Hematopoietic multipotent progenitor cell treated with erythropoietin and hydrocortisone succinate and interleukin-3 and kit ligand, for 17 days (in vitro differentiated cells): ENCODE data around the gene CBLN3.
A peak's percentile ranks its signal among the peaks of the same experiment; 100 is the strongest.

Source experiments
- DNase-seq: peaks from one replicate; pipeline ENCODE4 v3.0.0-alpha.2; 2015; ENCODE audit warnings: low spot score

Gene CBLN3

GRCh38 chr14:24425704-24426103 is 3.8 kb downstream of the CBLN3 start:
- DNase-seq: peak; percentile 74

GRCh38 chr14:24422694-24423601 is 6.5 kb downstream of the CBLN3 start:
- no peak for DNase-seq

DNA sequence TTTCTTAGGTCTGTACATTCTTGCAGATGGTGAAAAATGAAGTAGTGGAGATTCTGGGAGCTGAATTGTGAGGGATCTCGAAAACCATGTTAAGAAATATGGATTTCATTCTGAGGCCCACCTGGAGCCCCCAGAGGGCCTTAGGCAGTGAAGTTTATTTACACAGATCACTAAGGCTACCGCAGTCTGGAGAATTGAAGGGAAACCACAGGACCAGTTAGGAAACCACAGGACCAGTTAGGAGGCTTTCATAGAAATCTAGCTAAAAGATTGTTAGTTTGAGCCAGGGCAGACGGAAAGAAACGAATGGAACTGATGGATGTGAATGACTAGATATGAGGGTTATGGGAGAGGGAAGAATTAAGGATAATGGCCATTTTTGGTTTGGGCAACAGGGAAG is 7.2 kb downstream of the CBLN3 start:
- no peak for DNase-seq

GRCh38 chr14:24418492-24418873 is 11.0 kb downstream of the CBLN3 start:
- DNase-seq: no peak

- no peak for DNase-seq
Measured at GRCh38 chr14:24417832-24418491, 11.5 kb downstream of the CBLN3 start.

- no peak for DNase-seq
Measured at GRCh38 chr14:24416932-24417619, 12.4 kb downstream of the CBLN3 start.

DNA sequence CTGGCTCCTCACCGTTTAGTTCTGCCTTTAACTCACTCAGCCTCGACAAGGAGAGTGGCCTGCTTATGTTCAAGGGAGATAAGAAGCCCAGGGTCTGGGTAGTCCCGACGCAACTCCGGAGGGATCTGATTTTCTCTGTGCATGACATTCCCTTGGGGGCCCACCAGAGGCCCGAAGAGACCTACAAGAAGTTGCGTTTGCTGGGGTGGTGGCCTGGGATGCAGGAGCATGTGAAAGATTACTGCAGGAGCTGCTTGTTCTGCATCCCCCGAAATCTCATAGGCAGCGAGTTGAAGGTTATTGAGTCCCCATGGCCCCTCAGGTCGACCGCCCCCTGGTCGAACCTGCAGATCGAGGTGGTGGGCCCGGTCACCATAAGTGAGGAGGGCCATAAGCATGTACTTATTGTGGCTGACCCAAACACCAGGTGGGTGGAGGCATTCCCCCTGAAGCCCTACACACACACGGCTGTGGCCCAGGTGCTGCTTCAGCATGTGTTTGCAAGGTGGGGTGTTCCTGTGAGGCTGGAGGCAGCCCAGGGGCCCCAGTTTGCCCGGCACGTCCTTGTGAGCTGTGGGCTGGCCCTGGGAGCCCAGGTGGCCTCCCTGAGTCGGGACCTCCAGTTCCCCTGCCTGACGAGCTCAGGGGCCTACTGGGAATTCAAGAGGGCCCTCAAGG is 13.1 kb downstream of the CBLN3 start:
- DNase-seq: no peak

DNA sequence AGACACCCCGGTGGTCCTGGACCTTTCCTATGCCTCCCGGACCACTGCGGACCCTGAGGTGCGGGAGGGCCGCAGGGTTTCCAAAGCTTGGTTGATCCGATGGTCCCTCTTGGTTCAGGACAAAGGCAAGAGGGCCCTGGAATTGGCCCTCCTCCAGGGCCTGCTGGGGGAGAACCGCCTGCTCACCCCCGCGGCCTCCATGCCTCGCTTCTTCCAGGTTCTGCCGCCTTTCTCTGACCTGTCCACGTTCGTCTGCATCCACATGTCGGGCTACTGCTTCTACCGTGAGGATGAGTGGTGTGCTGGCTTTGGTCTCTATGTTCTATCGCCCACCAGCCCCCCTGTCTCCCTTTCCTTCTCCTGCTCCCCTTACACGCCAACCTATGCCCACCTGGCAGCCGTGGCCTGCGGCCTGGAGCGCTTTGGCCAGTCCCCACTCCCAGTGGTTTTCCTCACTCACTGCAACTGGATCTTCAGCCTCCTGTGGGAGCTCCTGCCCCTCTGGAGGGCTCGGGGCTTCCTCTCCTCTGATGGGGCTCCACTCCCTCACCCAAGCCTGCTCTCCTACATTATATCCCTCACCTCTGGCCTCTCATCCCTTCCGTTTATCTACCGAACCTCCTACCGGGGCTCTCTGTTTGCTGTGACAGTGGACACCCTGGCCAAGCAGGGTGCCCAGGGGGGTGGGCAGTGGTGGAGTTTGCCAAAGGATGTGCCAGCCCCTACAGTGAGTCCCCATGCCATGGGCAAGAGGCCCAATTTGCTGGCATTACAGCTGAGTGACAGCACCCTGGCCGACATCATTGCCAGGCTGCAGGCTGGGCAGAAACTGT is 13.8 kb downstream of the CBLN3 start:
- DNase-seq: no peak

DNA sequence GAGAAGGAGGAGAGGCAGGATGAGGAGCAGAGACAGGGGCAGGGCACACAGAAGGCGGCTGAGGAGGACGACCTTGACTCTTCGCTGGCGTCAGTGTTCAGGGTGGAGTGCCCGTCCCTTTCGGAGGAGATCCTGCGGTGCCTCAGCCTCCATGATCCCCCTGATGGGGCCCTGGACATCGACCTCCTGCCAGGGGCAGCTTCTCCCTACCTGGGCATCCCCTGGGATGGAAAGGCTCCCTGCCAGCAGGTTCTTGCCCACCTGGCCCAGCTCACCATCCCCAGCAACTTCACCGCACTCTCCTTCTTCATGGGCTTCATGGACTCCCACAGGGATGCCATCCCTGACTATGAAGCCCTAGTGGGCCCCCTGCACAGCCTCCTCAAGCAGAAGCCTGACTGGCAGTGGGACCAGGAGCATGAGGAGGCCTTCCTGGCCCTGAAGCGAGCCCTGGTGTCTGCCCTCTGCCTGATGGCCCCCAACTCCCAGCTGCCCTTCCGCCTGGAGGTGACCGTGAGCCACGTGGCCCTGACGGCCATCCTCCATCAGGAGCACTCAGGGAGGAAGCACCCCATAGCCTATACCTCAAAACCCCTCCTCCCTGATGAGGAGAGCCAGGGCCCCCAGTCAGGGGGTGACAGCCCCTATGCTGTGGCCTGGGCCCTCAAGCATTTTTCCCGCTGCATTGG is 14.6 kb downstream of the CBLN3 start:
- no peak for DNase-seq

DNA sequence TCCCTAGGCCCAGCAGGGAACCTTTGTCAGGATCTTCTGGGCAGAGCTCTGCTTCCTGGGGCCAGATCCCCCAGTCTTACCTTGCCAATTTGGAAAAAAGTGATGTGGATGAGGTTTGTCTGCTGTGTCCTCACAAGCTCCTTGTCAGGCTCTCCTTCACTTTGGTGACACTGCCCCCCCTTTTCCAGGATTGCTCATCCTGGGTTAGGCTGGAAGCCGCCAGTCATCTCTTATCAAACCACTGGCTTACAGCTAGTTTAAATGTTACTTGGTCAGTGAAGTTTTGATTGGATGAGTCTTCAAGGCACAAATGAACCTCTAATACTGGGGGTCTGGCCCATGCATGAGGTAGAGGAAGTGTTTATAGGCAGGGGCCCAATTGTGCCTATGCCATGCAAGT is 15.4 kb downstream of the CBLN3 start:
- no peak for DNase-seq

- peak; percentile 52 for DNase-seq
Measured at GRCh38 chr14:24411443-24412389, 17.8 kb downstream of the CBLN3 start.

GRCh38 chr14:24409956-24410355 is 19.5 kb downstream of the CBLN3 start:
- no peak for DNase-seq

DNA sequence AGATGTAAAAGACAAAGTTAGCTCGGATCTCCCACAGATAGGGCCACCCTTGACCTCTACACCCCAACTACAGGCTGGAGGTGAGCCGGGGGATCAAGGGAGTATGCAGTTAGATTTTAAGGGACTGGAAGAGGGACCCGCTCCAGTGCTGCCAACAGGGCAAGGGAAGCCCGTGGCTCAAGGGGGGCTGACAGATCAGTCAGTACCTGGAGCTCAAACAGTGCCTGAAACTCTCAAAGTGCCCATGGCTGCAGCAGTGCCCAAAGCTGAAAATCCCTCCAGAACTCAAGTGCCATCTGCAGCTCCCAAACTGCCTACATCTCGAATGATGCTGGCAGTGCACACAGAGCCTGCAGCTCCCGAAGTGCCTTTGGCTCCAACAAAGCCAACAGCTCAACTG is 20.3 kb downstream of the CBLN3 start:
- no peak for DNase-seq

- no peak for DNase-seq
Measured at GRCh38 chr14:24408764-24409163, 20.7 kb downstream of the CBLN3 start.

GRCh38 chr14:24407608-24408325 is 21.7 kb downstream of the CBLN3 start:
- no peak for DNase-seq

GRCh38 chr14:24406416-24406815 is 23.1 kb downstream of the CBLN3 start:
- DNase-seq: no peak

DNA sequence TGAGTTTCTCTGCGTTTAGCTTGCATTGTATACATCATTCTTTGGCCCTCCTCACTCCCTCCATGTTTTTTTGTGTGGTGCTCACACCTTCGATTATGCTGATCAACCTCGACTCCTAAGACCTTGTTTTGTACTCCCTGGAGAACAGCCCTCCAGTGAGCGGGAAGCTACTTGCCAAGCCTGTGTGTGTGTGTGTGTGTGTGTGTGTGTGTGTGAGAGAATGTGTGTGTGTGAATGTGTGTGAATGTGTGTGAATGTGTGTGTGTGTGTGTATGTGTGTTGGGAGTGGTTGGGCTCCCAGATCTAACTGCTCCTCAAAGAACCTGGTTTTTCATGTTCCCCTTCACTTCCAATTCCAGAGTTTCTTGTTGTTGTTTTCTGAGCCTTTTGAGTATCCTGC is 24.7 kb downstream of the CBLN3 start:
- no peak for DNase-seq

DNA sequence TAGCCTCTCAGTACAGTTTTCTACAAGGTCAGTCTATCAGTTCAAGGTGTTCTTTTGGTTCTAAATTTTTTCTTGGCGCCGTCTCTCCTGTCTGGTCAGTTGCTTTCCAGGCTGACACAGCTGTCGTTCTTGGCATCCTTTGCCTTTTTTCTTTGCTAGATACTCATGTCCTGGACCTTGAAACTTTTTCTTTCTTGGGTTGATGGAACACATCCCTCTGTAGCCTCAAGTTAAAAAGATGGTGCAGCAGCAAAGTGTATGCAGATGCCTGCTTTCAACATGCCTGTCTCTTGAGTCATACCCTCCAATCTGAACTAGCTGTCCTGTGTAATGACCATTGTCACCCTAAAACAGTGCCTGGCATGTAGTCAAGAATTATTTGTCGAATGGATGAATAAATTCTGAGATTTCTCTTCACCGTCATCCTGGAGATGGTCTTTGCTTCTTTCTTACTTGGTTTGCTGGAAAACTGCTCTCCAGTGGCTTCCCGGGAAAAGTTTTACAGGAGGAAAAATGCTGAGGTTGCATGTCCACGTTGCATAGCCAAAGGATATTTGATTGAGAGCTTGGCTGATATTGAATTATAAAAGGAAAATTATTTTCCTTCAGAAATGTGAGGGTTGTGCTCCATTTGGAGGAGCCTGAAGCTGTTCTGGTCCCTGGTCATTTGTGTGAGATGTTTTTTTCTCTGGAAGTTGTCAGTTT is 26.0 kb downstream of the CBLN3 start:
- no peak for DNase-seq
